Uterus (tissue), 2 donors: ENCODE data around the gene RET.

Experiments
- POLR2A ChIP-seq, 2 donors: fragments of 450-650 bp; IDR thresholded peaks; one replicate each; pipeline ENCODE4 v1.6.1; 2016; ENCODE audit warnings: antibody characterized with exemption in 2 of 2, mild to moderate bottlenecking in 1 of 2, moderate library complexity in 1 of 2
- TF ChIP-seq, protein P1 (sequence below), 4 experiments: fragments of 200-600 bp in 2 of 4; fragments of 450-650 bp in 2 of 4; sonication (generic) in 2 of 4; IDR thresholded peaks; one replicate each; pipeline ENCODE4 v1.5.1; 2016 to 2019; ENCODE audit warnings: antibody characterized with exemption in 4 of 4, mild to moderate bottlenecking in 2 of 4, moderate library complexity in 1 of 4

DNA sequence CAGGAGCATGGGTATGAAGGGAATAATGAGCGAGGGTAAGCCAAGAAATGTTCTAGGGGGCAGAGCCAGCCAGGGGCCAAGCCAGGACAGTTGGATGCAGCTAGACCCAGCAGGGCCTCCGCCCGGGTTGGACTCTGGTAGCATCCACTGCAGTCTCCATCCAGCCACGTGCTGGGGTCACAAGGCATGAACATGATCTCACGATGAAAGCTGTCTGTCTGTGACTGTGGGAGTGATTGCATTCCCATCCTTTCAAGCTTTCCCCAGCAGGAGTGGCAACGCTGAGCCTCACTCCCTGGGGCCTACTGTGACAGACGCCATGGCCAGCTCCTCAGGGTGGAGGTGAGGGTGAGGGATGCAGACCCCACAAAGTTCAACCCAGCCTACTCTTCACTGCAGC is 47.8 kb upstream of the RET start:
- TF ChIP-seq POLR2A (IDR thresholded peaks at IDR 0.05): no peak
- TF ChIP-seq, protein P1, sequence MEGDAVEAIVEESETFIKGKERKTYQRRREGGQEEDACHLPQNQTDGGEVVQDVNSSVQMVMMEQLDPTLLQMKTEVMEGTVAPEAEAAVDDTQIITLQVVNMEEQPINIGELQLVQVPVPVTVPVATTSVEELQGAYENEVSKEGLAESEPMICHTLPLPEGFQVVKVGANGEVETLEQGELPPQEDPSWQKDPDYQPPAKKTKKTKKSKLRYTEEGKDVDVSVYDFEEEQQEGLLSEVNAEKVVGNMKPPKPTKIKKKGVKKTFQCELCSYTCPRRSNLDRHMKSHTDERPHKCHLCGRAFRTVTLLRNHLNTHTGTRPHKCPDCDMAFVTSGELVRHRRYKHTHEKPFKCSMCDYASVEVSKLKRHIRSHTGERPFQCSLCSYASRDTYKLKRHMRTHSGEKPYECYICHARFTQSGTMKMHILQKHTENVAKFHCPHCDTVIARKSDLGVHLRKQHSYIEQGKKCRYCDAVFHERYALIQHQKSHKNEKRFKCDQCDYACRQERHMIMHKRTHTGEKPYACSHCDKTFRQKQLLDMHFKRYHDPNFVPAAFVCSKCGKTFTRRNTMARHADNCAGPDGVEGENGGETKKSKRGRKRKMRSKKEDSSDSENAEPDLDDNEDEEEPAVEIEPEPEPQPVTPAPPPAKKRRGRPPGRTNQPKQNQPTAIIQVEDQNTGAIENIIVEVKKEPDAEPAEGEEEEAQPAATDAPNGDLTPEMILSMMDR (IDR thresholded peaks at IDR 0.05): no peak
